ENCODE results near the gene ARID1B.

DNA sequence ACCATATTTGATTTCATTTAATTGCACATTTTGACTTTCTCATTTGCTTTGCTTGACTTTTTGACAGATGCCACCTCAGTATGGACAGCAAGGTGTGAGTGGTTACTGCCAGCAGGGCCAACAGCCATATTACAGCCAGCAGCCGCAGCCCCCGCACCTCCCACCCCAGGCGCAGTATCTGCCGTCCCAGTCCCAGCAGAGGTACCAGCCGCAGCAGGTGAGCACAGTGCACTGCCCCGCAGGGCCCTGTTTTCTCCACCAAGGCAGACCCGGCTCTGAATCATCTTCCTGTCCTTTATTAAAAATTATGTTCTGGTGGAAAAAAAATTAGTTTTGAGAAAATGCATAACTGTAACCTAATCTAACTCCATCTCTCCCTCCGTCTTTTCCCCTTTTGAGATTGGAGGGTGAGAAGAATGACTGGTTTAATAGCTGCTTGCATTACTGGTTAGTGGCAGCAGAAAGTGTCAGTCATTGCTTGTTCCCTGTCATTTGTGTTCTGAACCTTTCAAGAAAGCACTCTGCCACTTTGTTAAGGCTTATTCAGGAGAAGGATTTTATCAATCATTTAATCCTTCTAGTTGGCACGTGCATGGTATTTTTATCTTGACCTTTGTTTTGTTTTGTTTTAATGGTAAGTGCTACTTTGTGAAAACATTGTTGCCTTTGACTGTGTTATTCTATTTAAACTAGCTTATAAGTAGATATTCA lies 124.3 kb downstream of the ARID1B start:
- no peak for TF ChIP-seq EZH2 (IDR thresholded peaks at IDR 0.05; ENCODE audit: borderline replicate concordance, low read depth, low read length, poor library complexity, severe bottlenecking)
- TF ChIP-seq, protein P1, sequence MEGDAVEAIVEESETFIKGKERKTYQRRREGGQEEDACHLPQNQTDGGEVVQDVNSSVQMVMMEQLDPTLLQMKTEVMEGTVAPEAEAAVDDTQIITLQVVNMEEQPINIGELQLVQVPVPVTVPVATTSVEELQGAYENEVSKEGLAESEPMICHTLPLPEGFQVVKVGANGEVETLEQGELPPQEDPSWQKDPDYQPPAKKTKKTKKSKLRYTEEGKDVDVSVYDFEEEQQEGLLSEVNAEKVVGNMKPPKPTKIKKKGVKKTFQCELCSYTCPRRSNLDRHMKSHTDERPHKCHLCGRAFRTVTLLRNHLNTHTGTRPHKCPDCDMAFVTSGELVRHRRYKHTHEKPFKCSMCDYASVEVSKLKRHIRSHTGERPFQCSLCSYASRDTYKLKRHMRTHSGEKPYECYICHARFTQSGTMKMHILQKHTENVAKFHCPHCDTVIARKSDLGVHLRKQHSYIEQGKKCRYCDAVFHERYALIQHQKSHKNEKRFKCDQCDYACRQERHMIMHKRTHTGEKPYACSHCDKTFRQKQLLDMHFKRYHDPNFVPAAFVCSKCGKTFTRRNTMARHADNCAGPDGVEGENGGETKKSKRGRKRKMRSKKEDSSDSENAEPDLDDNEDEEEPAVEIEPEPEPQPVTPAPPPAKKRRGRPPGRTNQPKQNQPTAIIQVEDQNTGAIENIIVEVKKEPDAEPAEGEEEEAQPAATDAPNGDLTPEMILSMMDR (conservative IDR thresholded peaks at IDR 0.05; ENCODE audit: low read depth, low read length): no peak
